LNCAP (cell line): ENCODE measurements around the gene RNF220.

Experiments used
- CTCF ChIP-seq: fragments of 450-650 bp; IDR thresholded peaks from 2 replicates; pipeline ENCODE4 v1.5.1; 2017; ENCODE audit warnings: mild to moderate bottlenecking

RNF220 gene

GRCh38 chr1:44642255-44642654 is 237.2 kb downstream of the RNF220 start:
- no peak for TF ChIP-seq CTCF

- no peak for TF ChIP-seq CTCF
These were observed 237.9 kb downstream of the RNF220 start for GRCh38 chr1:44642925-44643324.

- TF ChIP-seq CTCF = no peak
These were observed 238.8 kb downstream of the RNF220 start for GRCh38 chr1:44643721-44644334.

- no peak for TF ChIP-seq CTCF
These were observed 239.8 kb downstream of the RNF220 start for GRCh38 chr1:44644806-44645205.

GRCh38 chr1:44645476-44646244 is 240.6 kb downstream of the RNF220 start:
- TF ChIP-seq CTCF = no peak

- TF ChIP-seq CTCF = no peak
These were observed 241.4 kb downstream of the RNF220 start for GRCh38 chr1:44646261-44647110.

GRCh38 chr1:44647896-44648295 is 242.8 kb downstream of the RNF220 start:
- no peak for TF ChIP-seq CTCF
